Colonic mucosa (tissue), 4 donors: ENCODE measurements around the gene ZNF385A. TPM values are rescaled to one million over a fixed set of nuclear protein-coding genes. Genes with fewer than 3 reads are reported as not detected.

Source experiments
- DNase-seq: peaks from one replicate; pipeline ENCODE4 v3.0.0-alpha.2; 2020
- H3K27ac ChIP-seq: fragments of 200-600 bp; one replicate; pipeline ENCODE4 v1.8.0; 2021
- H3K27me3 ChIP-seq: fragments of 200-600 bp; one replicate; pipeline ENCODE4 v1.8.0; 2021
- H3K36me3 ChIP-seq: fragments of 200-600 bp; one replicate; pipeline ENCODE4 v1.8.0; 2021
- H3K4me1 ChIP-seq: fragments of 200-600 bp; one replicate; pipeline ENCODE4 v1.8.0; 2021; ENCODE audit warnings: mild to moderate bottlenecking
- H3K4me3 ChIP-seq: fragments of 200-600 bp; one replicate; pipeline ENCODE4 v1.8.0; 2021
- H3K9ac ChIP-seq, 2 donors: one replicate each; pipeline ENCODE4 v1.7.0; 2013; ENCODE audit warnings: control low read depth in 2 of 2, low read depth in 2 of 2, low read length in 2 of 2
- H3K9me3 ChIP-seq: fragments of 200-600 bp; one replicate; pipeline ENCODE4 v1.8.0; 2021
- intact Hi-C: fragments of 100-400 bp; cut with DNase I; formaldehyde crosslinking; loops from one replicate; pipeline ENCODE4 v1.14.1; 2022
- total RNA-seq, 2 donors: library from RNA; stranded (reverse); fragmentation: NEBNext Ultra II Directional in 1 of 2; extraction: Animal tissue kit (Norgen Biotek cat#: 25700) in 1 of 2; gene quantifications; one replicate each; pipeline ENCODE4 v1.2.1, GENCODE V29; 2021
- TF ChIP-seq, protein P1 (sequence below): fragments of 200-600 bp; IDR thresholded peaks from one replicate; pipeline ENCODE4 v1.8.0; 2022; ENCODE audit warnings: antibody characterized with exemption, mild to moderate bottlenecking
- donor health status: healthy.
- donor health status: DM: no; HTN: no; CAD: no.
- donor health status: DM: no; HTN: no; CAD: no.

ZNF385A gene
- total RNA-seq, 2 donors from 2014 or later: 3.8 to 7.3 TPM

DNA sequence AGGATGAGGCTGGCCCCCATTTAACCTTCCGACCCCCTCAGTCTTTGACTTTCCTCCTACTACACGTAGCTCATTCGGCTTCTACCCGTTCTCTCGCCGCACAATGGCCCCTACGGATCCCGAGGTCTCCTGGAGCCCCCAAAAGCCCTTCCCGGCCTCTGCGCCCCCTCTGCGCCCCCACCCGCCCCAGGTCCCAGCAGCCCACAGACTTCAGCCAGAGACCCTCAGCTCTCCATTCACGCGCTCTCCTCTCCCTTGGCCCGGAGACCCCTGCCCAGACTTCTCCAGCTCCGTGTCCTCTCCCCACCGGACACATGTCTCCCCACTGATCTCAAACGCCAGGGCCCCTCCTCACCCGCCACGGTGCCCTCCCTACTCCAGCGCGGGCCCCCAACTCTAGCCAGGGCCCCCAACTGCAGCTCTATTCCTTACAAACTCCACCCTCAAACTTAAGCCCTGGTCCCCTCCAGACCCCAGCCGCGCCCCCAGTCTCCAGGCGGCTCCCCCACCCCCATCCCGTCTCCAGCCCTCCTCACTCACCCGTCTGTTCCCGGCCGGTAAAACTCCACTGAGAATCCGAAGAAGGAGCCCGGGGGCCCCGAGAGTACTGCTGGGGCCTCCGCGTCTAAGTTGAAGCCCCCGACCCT is 34.0 kb upstream of the ZNF385A start:
- DNase-seq: no peak
- Histone ChIP-seq H3K9ac (peak overlapping the region; percentile 66 to 76), H3K4me3 (peak overlapping the region; percentile 52), H3K9me3 (no peaks in the 10 kb centered on the region), H3K36me3 (no peaks in the 10 kb centered on the region), H3K27ac (peak overlapping the region; percentile 88), H3K27me3 (peaks cover 14% of the 10 kb centered on the region), H3K4me1 (no peaks in the 10 kb centered on the region)
- intact Hi-C loops: no loop called here
- TF ChIP-seq, protein P1, sequence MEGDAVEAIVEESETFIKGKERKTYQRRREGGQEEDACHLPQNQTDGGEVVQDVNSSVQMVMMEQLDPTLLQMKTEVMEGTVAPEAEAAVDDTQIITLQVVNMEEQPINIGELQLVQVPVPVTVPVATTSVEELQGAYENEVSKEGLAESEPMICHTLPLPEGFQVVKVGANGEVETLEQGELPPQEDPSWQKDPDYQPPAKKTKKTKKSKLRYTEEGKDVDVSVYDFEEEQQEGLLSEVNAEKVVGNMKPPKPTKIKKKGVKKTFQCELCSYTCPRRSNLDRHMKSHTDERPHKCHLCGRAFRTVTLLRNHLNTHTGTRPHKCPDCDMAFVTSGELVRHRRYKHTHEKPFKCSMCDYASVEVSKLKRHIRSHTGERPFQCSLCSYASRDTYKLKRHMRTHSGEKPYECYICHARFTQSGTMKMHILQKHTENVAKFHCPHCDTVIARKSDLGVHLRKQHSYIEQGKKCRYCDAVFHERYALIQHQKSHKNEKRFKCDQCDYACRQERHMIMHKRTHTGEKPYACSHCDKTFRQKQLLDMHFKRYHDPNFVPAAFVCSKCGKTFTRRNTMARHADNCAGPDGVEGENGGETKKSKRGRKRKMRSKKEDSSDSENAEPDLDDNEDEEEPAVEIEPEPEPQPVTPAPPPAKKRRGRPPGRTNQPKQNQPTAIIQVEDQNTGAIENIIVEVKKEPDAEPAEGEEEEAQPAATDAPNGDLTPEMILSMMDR: no peak

DNA sequence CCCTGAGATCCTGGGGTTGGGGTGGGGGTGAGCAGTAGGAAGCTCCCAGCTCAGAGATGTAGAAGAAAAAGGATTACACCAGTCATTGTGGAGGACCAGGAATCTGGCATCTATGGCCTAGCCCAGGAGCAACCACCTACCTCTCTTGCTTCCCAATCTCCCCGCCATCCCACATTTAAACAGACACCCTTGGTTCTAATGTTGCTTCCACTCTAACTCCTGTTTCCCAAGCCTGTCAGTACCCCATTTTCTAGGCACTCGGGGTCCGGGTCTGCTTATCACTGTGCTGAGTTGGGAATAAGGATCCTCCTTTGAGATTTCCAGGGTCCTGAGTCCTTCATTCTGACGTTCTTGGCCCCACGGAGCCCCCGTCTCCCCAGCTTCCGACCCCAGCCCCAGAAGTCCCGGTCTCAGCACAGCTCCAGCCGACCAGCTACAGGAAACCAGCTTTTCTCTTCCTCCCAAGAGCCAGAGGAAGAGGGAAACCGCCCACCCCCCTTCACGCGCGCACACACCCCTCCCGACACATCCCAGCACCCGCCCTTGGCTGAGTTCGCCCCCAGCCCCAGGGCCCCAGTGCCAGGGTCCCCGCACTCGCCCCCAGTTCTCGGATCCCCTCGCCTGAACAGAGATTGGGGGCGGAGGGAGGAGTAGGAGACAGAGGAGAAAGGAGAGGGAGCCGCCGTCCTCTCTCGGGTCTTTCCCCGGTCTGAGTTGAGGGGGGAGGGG is 33.3 kb upstream of the ZNF385A start:
- Histone ChIP-seq H3K4me1 (no peaks in the 10 kb centered on the region), H3K36me3 (no peaks in the 10 kb centered on the region), H3K27me3 (peaks cover 14% of the 10 kb centered on the region), H3K4me3 (peak overlapping the region; percentile 52), H3K9me3 (no peaks in the 10 kb centered on the region), H3K9ac (peak overlapping the region; percentile 65 to 76), H3K27ac (peak overlapping the region; percentile 88)
- TF ChIP-seq, protein P1: no peak
- no peak for DNase-seq
- intact Hi-C loops: no loop called here

GRCh38 chr12:54416687-54417603 is 32.4 kb upstream of the ZNF385A start:
- H3K9me3 ChIP-seq: no peaks in the 10 kb centered on the region
- TF ChIP-seq, protein P1: no peak
- no peak for DNase-seq
- intact Hi-C loops: no loop called here
- peak overlapping the region; percentile 88 for H3K27ac ChIP-seq
- H3K4me1 ChIP-seq: no peaks in the 10 kb centered on the region
- peak overlapping the region; percentile 65 to 76 for H3K9ac ChIP-seq
- peak overlapping the region; percentile 52 for H3K4me3 ChIP-seq
- peaks cover 14% of the 10 kb centered on the region for H3K27me3 ChIP-seq
- no peaks in the 10 kb centered on the region for H3K36me3 ChIP-seq

GRCh38 chr12:54415221-54415929 is 30.8 kb upstream of the ZNF385A start:
- TF ChIP-seq, protein P1: no peak
- DNase-seq: no peak
- Histone ChIP-seq H3K9me3 (no peaks in the 10 kb centered on the region), H3K27me3 (peaks cover 9% of the 10 kb centered on the region), H3K27ac (peak overlapping the region; percentile 26), H3K4me3 (peak overlapping the region; percentile 3), H3K9ac (no peak overlapping the region), H3K4me1 (no peaks in the 10 kb centered on the region), H3K36me3 (no peaks in the 10 kb centered on the region)
- intact Hi-C loops: no loop called here
